K562 (cell line): Measurements from ENCODE around the gene RNF151. TPM values are rescaled to one million over a fixed set of nuclear protein-coding genes. Genes with fewer than 3 reads are reported as not detected.
A peak's percentile ranks its signal among the peaks of the same experiment; 100 is the strongest.

Experiments used
- EP400 ChIP-seq: fragments of 450-650 bp; IDR thresholded peaks from 2 replicates; pipeline ENCODE4 v1.6.1; 2017; ENCODE audit warnings: antibody characterized with exemption, mild to moderate bottlenecking, moderate library complexity
- FOXP1 ChIP-seq: sonication (generic); formaldehyde crosslinking; IDR thresholded peaks from 2 replicates; pipeline ENCODE4 v1.8.0; 2022; ENCODE audit warnings: mild to moderate bottlenecking, missing genetic modification reagents
- NCOA1 ChIP-seq: fragments of 450-650 bp; IDR thresholded peaks from 2 replicates; pipeline ENCODE4 v1.6.1; 2016; ENCODE audit warnings: low read depth
- SAP30 ChIP-seq: fragments of 200-600 bp; sonication (generic); IDR thresholded peaks from 2 replicates; pipeline ENCODE4 v1.6.1; 2012; ENCODE audit warnings: borderline replicate concordance, low read depth, mild to moderate bottlenecking, moderate library complexity, low read length, control low read depth, inconsistent platforms; ENCODE audit not compliant: insufficient read depth, poor library complexity, severe bottlenecking
- SUPT5H ChIP-seq: fragments of 450-650 bp; IDR thresholded peaks from 2 replicates; pipeline ENCODE4 v1.6.1; 2016
- U2AF1 ChIP-seq: fragments of 200-400 bp; formaldehyde crosslinking; optimal IDR thresholded peaks from 2 replicates; pipeline ENCODE3; 2017; ENCODE audit warnings: mild to moderate bottlenecking, low read depth, low read length, moderate library complexity
- ZNF24 ChIP-seq: fragments of 450-650 bp; IDR thresholded peaks from 2 replicates; pipeline ENCODE4 v1.6.1; 2016
- polyA plus RNA-seq, 8 experiments: library from polyadenylated mRNA; depleted of rRNA in 4 of 8; stranded (reverse) in 5 of 8; unstranded in 3 of 8; fragments of >200 nt; fragmentation: Nextera tagmentation in 2 of 8; fragmentation: Illumina TruSeq in 1 of 8; extraction: Ambion mirVana in 2 of 8; extraction: Trizol in 1 of 8; gene quantifications; 2 replicates each; pipeline versions ENCODE4 v1.2.1 to v1.2.3, GENCODE V29; 2011 to 2014; ENCODE audit warnings: inconsistent platforms in 1 of 8, missing spikeins in 1 of 8
- total RNA-seq, 7 experiments: library from RNA; depleted of rRNA in 6 of 7; stranded (reverse); fragments of >200 nt in 6 of 7; fragmentation: Illumina TruSeq in 2 of 7; extraction: Trizol in 2 of 7; gene quantifications; 2 replicates each; pipeline versions ENCODE4 v1.2.1 to v1.2.3, GENCODE V29; 2011 to 2021; ENCODE audit warnings: low replicate concordance in 1 of 7
- TF ChIP-seq, protein P1 (sequence below): fragments of 250-450 bp; sonication (Bioruptor Pico); IDR thresholded peaks from 2 replicates; pipeline ENCODE4 v1.6.1; 2021; ENCODE audit warnings: mild to moderate bottlenecking
- TF ChIP-seq, protein P2 (sequence below): sonication (generic); formaldehyde crosslinking; IDR thresholded peaks from 2 replicates; pipeline ENCODE4 v1.8.0; 2023; ENCODE audit warnings: mild to moderate bottlenecking, missing genetic modification reagents
- TF ChIP-seq, protein P3 (sequence below): sonication (generic); formaldehyde crosslinking; IDR thresholded peaks from 2 replicates; pipeline ENCODE4 v1.8.0; 2022; ENCODE audit warnings: mild to moderate bottlenecking, missing genetic modification reagents
- TF ChIP-seq, protein P4 (sequence below): sonication (generic); formaldehyde crosslinking; IDR thresholded peaks from 2 replicates; pipeline ENCODE4 v1.8.0; 2022; ENCODE audit warnings: missing genetic modification reagents, mild to moderate bottlenecking, moderate library complexity, borderline replicate concordance
- TF ChIP-seq, protein P5 (sequence below): sonication (generic); formaldehyde crosslinking; IDR thresholded peaks from 2 replicates; pipeline ENCODE4 v1.9.0; 2022; ENCODE audit warnings: mild to moderate bottlenecking, missing genetic modification reagents
- TF ChIP-seq, protein P6 (sequence below), 2 experiments: fragments of 450-650 bp in 1 of 2; IDR thresholded peaks; 2 replicates each; pipeline ENCODE4 v1.6.1; 2011 to 2017; ENCODE audit warnings: low read depth in 2 of 2, antibody characterized with exemption in 1 of 2, borderline replicate concordance in 1 of 2, low read length in 1 of 2, mild to moderate bottlenecking in 1 of 2, mixed read lengths in 1 of 2; ENCODE audit not compliant: control insufficient read depth in 1 of 2
- TF ChIP-seq, protein P7 (sequence below): fragments of 450-650 bp; formaldehyde crosslinking; IDR thresholded peaks from 2 replicates; pipeline ENCODE4 v1.4.0; 2022; ENCODE audit warnings: missing genetic modification characterization

The RNF151 gene
- total and polyA plus RNA-seq, 9 of the 15 experiments (the other 6 are each of a cell fraction or from before 2014, with no cell fraction given) = not detected

DNA sequence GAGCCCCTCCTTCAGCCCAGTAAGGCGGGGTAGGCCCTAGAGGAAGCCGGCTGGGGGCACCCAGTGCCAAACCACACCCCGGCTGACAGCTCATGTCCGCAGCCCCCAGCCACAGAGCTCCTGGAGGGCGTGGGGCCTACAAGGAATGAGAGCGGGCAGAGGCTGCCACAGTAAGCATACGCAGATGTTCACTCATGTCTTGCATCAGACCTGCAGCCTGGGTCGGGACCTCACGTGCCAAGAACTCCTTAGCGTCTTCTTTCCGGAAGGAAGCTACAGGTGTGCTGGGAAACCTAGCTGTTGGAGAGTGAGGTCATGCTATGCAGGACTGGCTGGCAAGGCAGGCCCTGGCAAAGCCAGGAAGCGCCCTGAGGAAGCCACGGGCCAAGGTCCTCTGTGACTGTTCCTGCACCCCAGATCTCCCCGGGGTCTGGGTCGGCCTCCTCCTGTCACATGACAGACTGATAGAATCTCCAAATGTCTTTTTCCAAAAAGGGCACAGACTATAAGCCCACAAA lies 41.4 kb downstream of the RNF151 start (continued):
- no peak for TF ChIP-seq FOXP1 (CRISPR knock-in tag)
- no peak for TF ChIP-seq SAP30
- TF ChIP-seq, protein P1, sequence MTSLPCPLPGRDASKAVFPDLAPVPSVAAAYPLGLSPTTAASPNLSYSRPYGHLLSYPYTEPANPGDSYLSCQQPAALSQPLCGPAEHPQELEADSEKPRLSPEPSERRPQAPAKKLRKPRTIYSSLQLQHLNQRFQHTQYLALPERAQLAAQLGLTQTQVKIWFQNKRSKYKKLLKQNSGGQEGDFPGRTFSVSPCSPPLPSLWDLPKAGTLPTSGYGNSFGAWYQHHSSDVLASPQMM (CRISPR knock-in tag) = no peak
- TF ChIP-seq, protein P2, sequence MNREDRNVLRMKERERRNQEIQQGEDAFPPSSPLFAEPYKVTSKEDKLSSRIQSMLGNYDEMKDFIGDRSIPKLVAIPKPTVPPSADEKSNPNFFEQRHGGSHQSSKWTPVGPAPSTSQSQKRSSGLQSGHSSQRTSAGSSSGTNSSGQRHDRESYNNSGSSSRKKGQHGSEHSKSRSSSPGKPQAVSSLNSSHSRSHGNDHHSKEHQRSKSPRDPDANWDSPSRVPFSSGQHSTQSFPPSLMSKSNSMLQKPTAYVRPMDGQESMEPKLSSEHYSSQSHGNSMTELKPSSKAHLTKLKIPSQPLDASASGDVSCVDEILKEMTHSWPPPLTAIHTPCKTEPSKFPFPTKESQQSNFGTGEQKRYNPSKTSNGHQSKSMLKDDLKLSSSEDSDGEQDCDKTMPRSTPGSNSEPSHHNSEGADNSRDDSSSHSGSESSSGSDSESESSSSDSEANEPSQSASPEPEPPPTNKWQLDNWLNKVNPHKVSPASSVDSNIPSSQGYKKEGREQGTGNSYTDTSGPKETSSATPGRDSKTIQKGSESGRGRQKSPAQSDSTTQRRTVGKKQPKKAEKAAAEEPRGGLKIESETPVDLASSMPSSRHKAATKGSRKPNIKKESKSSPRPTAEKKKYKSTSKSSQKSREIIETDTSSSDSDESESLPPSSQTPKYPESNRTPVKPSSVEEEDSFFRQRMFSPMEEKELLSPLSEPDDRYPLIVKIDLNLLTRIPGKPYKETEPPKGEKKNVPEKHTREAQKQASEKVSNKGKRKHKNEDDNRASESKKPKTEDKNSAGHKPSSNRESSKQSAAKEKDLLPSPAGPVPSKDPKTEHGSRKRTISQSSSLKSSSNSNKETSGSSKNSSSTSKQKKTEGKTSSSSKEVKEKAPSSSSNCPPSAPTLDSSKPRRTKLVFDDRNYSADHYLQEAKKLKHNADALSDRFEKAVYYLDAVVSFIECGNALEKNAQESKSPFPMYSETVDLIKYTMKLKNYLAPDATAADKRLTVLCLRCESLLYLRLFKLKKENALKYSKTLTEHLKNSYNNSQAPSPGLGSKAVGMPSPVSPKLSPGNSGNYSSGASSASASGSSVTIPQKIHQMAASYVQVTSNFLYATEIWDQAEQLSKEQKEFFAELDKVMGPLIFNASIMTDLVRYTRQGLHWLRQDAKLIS = no peak
- TF ChIP-seq, protein P3, sequence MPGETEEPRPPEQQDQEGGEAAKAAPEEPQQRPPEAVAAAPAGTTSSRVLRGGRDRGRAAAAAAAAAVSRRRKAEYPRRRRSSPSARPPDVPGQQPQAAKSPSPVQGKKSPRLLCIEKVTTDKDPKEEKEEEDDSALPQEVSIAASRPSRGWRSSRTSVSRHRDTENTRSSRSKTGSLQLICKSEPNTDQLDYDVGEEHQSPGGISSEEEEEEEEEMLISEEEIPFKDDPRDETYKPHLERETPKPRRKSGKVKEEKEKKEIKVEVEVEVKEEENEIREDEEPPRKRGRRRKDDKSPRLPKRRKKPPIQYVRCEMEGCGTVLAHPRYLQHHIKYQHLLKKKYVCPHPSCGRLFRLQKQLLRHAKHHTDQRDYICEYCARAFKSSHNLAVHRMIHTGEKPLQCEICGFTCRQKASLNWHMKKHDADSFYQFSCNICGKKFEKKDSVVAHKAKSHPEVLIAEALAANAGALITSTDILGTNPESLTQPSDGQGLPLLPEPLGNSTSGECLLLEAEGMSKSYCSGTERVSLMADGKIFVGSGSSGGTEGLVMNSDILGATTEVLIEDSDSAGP (CRISPR knock-in tag) = no peak
- TF ChIP-seq ZNF24 = no peak
- TF ChIP-seq, protein P4, sequence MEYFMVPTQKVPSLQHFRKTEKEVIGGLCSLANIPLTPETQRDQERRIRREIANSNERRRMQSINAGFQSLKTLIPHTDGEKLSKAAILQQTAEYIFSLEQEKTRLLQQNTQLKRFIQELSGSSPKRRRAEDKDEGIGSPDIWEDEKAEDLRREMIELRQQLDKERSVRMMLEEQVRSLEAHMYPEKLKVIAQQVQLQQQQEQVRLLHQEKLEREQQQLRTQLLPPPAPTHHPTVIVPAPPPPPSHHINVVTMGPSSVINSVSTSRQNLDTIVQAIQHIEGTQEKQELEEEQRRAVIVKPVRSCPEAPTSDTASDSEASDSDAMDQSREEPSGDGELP (CRISPR knock-in tag) = peak; percentile 20; the same call in 1 of the 2 replicates
- TF ChIP-seq EP400 = peak; percentile 67
- TF ChIP-seq, protein P5, sequence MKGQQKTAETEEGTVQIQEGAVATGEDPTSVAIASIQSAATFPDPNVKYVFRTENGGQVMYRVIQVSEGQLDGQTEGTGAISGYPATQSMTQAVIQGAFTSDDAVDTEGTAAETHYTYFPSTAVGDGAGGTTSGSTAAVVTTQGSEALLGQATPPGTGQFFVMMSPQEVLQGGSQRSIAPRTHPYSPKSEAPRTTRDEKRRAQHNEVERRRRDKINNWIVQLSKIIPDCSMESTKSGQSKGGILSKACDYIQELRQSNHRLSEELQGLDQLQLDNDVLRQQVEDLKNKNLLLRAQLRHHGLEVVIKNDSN = peak; percentile 75
- no peak for TF ChIP-seq NCOA1
- TF ChIP-seq, protein P6, sequence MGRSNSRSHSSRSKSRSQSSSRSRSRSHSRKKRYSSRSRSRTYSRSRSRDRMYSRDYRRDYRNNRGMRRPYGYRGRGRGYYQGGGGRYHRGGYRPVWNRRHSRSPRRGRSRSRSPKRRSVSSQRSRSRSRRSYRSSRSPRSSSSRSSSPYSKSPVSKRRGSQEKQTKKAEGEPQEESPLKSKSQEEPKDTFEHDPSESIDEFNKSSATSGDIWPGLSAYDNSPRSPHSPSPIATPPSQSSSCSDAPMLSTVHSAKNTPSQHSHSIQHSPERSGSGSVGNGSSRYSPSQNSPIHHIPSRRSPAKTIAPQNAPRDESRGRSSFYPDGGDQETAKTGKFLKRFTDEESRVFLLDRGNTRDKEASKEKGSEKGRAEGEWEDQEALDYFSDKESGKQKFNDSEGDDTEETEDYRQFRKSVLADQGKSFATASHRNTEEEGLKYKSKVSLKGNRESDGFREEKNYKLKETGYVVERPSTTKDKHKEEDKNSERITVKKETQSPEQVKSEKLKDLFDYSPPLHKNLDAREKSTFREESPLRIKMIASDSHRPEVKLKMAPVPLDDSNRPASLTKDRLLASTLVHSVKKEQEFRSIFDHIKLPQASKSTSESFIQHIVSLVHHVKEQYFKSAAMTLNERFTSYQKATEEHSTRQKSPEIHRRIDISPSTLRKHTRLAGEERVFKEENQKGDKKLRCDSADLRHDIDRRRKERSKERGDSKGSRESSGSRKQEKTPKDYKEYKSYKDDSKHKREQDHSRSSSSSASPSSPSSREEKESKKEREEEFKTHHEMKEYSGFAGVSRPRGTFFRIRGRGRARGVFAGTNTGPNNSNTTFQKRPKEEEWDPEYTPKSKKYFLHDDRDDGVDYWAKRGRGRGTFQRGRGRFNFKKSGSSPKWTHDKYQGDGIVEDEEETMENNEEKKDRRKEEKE (IDR thresholded peaks at IDR 0.05; ENCODE audit: borderline replicate concordance in 1 of 2, control insufficient read depth in 1 of 2, low read depth in 2 of 2, low read length in 1 of 2) = no peak
- TF ChIP-seq, protein P7, sequence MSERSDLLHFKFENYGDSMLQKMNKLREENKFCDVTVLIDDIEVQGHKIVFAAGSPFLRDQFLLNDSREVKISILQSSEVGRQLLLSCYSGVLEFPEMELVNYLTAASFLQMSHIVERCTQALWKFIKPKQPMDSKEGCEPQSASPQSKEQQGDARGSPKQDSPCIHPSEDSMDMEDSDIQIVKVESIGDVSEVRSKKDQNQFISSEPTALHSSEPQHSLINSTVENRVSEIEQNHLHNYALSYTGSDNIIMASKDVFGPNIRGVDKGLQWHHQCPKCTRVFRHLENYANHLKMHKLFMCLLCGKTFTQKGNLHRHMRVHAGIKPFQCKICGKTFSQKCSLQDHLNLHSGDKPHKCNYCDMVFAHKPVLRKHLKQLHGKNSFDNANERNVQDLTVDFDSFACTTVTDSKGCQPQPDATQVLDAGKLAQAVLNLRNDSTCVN (CRISPR knock-in tag) = no peak
- TF ChIP-seq SUPT5H = no peak
- no peak for TF ChIP-seq U2AF1
